Stimulated activated CD4-positive, alpha-beta T cell treated with anti-CD3 and anti-CD28 coated beads, Interleukin-4, amount 100 ng/mL, for 24 hours (primary cell): ENCODE results near the gene LAG3.

Experiments used
- DNase-seq: peaks from one replicate; pipeline ENCODE4 v3.0.0-alpha.2; 2020

The LAG3 gene

DNA sequence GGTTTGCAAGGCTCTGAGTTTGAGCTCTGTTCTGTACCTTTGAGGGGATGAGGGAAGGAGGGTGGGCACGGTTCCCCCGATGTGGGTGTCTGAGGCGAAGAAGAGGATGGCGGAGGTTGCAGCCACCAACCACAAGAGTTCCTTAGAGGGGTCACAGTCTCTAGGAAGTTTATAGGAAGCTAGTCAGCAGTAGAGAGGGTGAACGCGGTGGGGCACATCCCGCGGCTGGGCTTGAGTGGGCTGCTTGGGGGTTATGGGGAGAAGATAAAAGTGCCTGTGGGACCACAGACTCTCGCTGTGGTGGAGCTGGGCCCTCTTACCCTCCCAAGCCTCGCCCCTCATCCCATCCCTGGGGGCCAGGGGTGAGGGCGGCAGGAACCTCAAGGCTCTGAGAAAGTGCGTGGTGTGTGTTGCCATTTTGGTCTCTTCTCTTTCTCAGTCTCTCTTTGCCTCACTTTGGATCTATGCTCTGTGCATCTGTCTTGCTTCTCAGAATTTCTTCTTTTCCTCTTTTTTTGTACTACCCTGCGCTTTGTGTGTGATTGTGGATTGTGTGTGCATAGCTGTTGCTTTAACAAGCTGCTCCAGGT, 19.7 kb downstream of the LAG3 start:
- no peak for DNase-seq

DNA sequence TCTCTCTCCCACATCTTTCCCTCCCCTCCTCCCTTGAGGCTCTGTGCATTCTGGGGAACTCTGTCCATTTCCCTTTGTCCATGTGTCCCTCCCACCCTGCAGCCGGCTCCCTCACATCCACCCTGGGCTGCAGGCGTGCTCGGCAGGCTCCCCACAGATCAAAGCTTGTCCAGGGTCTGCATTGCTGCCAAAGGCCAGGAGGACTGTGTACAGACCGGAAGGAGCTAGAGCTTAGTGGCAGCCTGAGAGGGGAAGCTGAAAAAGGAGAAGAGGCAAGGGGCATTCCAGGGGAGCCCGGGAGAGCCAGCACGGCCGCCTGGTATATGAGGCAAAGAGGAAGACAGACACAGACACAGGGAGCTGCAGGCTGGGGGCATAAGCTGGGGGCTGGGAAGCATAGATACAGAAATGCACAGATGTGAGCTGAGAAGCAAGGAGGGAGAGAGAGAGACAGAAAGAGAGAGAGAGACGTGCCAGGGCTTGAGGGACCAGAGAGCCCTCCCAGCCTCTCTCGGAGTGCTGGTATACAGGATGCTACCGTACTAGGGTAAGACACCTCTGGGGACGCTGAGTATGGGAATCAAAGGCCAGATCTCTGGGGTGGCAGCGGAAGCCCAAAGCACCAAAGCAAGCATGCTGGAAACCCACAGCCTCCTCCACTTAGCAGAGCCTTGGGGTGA, 20.3 kb downstream of the LAG3 start:
- peak; percentile 32 for DNase-seq

DNA sequence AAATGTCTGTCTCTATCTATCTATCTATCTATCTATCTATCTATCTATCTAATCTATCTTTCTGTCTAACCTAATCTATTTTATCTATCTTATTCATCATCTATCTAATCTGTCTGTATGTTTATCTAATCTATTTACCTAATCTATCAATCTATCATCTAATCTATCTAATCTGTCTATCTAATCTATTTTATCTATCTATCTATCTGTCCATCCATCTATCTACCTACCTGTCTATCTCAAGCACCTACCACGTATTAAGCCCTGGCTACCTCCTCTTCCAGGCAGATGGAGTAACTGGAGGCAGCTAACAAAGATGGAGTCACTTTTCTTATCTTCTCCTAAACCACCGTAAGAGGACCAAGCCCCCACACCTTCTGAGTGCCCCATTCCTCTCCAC, 22.8 kb downstream of the LAG3 start:
- DNase-seq = no peak

DNA sequence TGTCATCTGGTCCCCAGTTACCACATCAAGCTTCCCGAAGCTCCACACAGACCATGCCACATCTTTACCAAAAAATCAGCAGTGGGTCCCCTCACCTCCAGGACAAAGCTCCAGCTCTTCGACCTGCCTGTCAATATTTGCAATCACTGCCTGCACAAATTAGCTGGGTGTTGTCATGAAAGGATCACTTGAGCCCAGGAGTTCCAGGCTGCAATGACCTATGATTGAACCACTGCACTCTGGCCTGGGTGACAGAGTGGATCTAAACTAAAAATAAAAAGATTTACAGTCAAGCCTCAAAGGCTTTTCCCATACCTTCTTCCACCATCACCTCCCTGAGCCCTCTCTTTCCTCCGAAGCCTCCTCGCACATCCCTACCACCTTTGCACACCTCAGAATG, 24.3 kb downstream of the LAG3 start:
- DNase-seq = no peak

- no peak for DNase-seq
These were observed 26.8 kb downstream of the LAG3 start for GRCh38 chr12:6799147-6799546.

GRCh38 chr12:6807170-6807569, 34.9 kb downstream of the LAG3 start:
- DNase-seq = no peak

GRCh38 chr12:6809056-6809455, 36.7 kb downstream of the LAG3 start:
- no peak for DNase-seq

DNA sequence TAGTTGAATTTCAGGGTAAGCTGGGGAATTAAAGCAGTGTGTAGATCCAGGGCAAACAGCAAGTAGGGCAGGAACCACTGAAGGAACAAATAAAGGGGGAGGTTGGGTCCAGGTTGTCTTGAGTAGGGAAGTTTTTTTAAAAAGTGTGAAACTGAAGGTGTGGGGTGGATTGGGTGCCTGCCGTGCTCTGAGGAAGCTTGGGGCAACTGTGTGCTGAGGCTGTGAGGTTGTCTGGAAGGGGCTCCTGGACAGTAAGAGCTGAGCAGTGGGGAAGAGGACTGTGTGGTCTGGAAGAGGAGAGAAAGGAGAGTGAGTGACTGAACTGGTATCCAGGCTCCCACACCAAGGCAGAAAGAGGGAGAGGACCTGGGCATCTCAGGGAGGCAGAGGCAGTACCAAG, 38.4 kb downstream of the LAG3 start:
- DNase-seq = no peak

DNA sequence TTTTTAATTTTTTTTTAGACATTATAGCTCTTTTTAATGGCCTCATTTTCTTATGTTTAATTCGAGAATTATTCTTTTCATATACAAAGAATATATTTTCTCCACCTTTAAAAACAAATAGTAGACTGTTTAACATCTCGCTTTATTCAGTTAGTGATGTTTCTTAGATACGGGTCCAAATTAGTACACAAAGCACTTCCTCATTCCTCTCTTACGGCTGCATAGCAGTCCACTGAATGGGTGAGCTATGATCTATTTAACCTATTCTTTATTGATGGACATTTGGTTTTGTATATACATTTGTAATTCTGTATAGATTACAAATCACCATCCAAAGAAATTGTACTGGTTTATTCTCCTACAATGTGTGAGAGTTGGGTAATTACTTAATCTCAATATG, 41.0 kb downstream of the LAG3 start:
- DNase-seq = no peak

DNA sequence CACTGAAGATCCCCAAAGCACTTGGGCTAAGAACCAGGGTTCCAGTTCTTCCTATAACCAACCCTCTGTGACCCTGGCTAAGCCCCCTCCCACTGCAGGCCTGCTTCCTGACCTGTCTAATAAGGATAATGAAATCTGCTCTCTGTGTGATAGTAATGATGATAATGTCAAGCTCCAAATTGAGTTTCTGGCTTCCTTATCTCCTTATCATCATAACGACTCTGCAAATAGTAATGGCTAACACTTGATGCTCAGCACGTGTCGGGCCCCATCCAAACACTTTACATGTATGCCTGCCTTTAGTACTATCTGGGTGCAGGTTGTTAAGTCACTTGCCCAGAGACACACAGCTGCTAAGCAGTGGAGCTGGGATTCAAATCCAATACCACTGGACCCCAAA, 44.3 kb downstream of the LAG3 start:
- no peak for DNase-seq

- no peak for DNase-seq
These were observed 44.8 kb downstream of the LAG3 start for GRCh38 chr12:6817098-6817497.

DNA sequence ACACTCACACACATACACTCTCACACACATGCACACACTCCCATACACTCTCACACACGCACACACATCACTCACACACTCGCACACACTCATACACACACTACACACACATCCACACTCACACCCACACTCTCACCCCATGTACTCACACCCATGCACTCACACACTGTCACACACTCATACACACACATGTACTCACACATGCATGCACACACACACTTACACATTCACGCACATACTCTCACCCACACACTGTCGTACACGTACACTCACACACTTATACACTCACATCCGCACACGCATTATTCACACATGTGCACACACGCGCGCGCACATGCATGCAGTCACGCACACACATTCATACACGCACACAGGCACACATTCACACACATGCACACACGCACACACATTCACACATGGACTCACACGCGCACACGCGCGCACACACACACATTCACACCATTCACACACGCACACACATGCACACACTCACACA, 45.4 kb downstream of the LAG3 start:
- DNase-seq = no peak

DNA sequence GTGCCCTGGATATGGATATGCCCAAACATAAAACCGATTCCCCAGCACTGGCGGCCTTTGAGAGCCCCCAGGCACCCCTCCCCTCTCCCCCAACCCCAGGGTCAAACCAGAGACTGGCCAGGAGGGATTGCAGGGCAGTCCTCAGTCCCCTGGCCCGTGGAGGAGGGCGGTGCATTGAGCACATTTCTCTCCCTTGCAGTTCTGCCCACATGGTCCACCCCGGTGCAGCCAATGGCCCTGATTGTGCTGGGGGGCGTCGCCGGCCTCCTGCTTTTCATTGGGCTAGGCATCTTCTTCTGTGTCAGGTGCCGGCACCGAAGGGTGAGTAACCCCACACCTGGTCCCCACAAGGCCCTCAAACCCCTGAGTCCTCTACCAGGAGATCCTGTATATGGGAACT, 45.9 kb downstream of the LAG3 start:
- no peak for DNase-seq

DNA sequence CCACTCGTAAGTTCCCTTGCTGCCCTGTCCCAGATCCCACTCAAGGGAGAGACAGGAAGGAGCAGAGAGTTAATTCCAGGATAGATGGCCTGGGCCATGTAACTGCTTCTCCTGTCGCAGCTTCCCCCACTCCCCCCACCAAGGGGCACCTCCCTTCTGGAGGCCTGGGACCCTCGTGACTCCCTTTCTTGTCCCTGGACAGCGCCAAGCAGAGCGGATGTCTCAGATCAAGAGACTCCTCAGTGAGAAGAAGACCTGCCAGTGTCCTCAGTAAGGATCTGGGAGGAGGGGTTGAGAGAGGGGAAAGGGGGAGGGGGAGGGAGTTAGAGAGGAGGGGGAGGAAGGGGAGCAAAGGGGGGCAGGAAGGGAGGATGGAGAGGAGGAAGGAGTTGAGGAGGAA, 46.3 kb downstream of the LAG3 start:
- DNase-seq = no peak

GRCh38 chr12:6819106-6820030, 47.0 kb downstream of the LAG3 start:
- no peak for DNase-seq

GRCh38 chr12:6820166-6820565, 47.8 kb downstream of the LAG3 start:
- no peak for DNase-seq

GRCh38 chr12:6821591-6822425, 49.5 kb downstream of the LAG3 start, which contains the start of gene GPR162:
TSS of gene GPR162 (plus strand) at chr12:6821821. CDS start at chr12:6823899, 2,078 bp downstream.
- DNase-seq = no peak

GRCh38 chr12:6822426-6823135, 50.3 kb downstream of the LAG3 start:
- no peak for DNase-seq

- DNase-seq = no peak
These were observed 51.1 kb downstream of the LAG3 start for GRCh38 chr12:6823182-6824084.

DNA sequence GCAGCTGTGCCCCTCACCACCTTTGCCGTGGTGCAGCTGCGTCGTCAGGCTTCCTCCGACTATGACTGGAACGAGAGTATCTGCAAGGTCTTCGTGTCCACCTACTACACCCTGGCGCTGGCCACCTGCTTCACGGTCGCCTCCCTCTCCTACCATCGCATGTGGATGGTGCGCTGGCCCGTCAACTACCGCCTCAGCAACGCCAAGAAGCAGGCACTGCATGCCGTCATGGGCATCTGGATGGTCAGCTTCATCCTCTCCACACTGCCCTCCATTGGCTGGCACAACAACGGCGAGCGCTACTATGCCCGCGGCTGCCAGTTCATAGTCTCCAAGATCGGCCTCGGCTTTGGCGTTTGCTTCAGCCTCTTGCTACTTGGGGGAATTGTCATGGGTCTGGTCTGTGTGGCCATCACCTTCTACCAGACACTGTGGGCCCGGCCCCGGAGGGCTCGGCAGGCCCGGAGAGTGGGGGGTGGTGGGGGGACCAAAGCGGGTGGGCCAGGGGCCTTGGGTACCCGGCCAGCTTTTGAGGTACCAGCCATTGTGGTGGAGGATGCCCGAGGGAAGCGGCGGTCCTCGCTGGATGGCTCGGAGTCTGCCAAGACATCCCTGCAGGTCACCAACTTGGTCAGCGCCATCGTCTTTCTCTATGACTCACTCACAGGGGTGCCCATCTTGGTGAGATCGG, 51.9 kb downstream of the LAG3 start:
- no peak for DNase-seq
